Pancreas (tissue), 10 donors: ENCODE measurements around the gene CYP27A1. TPM values are rescaled to one million over a fixed set of nuclear protein-coding genes. Genes with fewer than 3 reads are reported as not detected.

Source experiments
- ATAC-seq, 4 donors: fragments of 200-7000 bp; cut with Tn5 transposase; one replicate each; pipeline versions ENCODE4 v1.8.0 to v1.9.1; 2020; ENCODE audit warnings: mild to moderate bottlenecking in 4 of 4, moderate library complexity in 4 of 4
- DNase-seq, 6 donors: peaks; one replicate each; pipeline ENCODE4 v3.0.0-alpha.2; 2020
- FAIRE-seq: peaks from 2 replicates; lab custom pipeline; 2012; peaks lifted over from hg19 to GRCh38; lab: Jason Lieb, UNC
- H3K27ac ChIP-seq, 4 donors: fragments of 200-600 bp; sonication (generic); 1 replicate in 3 of 4; 2 replicates in 1 of 4; pipeline versions ENCODE4 v1.5.0 to v1.8.0; 2020
- H3K27me3 ChIP-seq, 4 donors: fragments of 200-600 bp; one replicate each; pipeline ENCODE4 v1.8.0; 2021
- H3K36me3 ChIP-seq, 3 donors: fragments of 200-600 bp; sonication (generic) in 1 of 3; one replicate each; pipeline versions ENCODE4 v1.5.0 to v1.8.0; 2020 to 2021
- H3K4me1 ChIP-seq, 3 donors: fragments of 200-600 bp; one replicate each; pipeline ENCODE4 v1.8.0; 2021
- H3K4me3 ChIP-seq, 4 donors: fragments of 200-600 bp; sonication (generic) in 2 of 4; one replicate each; pipeline versions ENCODE4 v1.5.0 to v1.8.0; 2020 to 2021
- H3K9me3 ChIP-seq, 4 donors: fragments of 200-600 bp; one replicate each; pipeline ENCODE4 v1.8.0; 2021
- CTCF ChIP-seq, 4 donors: fragments of 200-600 bp; sonication (generic) in 3 of 4; IDR thresholded peaks; one replicate each; pipeline versions ENCODE4 v1.5.0 to v1.8.0; 2021; ENCODE audit warnings: antibody characterized with exemption in 4 of 4
- WGBS, 2 donors: extraction: QIAGEN DNeasy Blood & Tissue Kit; methylation state at CpG; one replicate each; pipeline ENCODE4 v1.1.7; 2013; 5-methylcytosine and 5-hydroxymethylcytosine counted together
- intact Hi-C, 3 donors: fragments of 100-400 bp; cut with DNase I; formaldehyde crosslinking; loops; one replicate each; pipeline versions ENCODE4 v1.11.1 to v1.14.2; 2022
- polyA plus RNA-seq, 2 donors: library from polyadenylated mRNA; stranded (reverse); fragments of 200-250 nt; gene quantifications; one replicate each; pipeline ENCODE4 v1.2.3, GENCODE V29; 2013
- total RNA-seq, 6 donors: library from RNA; stranded (reverse); fragmentation: NEBNext Ultra II Directional in 4 of 6; extraction: Animal tissue kit (Norgen Biotek cat#: 25700) in 4 of 6; gene quantifications; one replicate each; pipeline versions ENCODE4 v1.2.1 to v1.2.4, GENCODE V29; 2021 to 2023
- donor health status: healthy with polysubstance abuse.
- donor health status: DM: no; HTN: no; CAD: no; lungs with moderate emphysema.
- donor health status: DM: no; HTN: no; CAD: no.
- donor health status: control.
- donor health status: control.
- donor health status: Bipolar disorder and iron deficiency.
- donor health status: DM: yes; HTN: yes; CAD: no.
- donor health status: DM: no; HTN: no; CAD: no.
- donor health status: DM: no; HTN: no; CAD: no.
- donor health status: DM: yes; HTN: yes; CAD: no.

CYP27A1 gene
- total and polyA plus RNA-seq, 8 donors = 3.1 to 21.6 (median 5.1) TPM

DNA sequence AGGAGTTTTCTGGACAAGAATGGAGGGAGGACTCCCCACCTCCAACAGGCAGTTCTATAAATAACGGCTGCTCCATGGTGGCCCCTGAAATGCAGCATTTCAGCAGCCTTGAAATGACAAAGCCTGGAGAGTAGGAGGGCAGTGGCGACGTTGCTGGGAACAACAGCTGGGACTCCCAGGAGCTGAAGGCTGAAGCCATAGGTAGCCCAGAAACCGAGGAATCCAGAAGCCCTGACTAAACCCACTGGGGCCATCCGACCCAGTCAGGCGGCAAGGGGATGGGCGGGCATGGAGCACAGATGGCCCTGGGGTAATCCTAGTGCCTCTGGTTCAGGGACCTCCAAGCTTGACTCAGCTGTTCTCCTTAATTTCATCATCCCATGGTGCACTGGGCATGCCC, 40.7 kb downstream of the CYP27A1 start:
- 48 to 51% methylated on average over 7 of the region's 7 CpGs for WGBS, 2 donors
- Histone ChIP-seq H3K36me3 (no peaks in the 10 kb centered on the region), H3K9me3 (no peaks in the 10 kb centered on the region), H3K27ac (no peak overlapping the region), H3K4me3 (no peak overlapping the region), H3K27me3 (no peaks in the 10 kb centered on the region), H3K4me1 (no peaks in the 10 kb centered on the region)
- no peak for DNase-seq
- no peak for FAIRE-seq
- no peak for TF ChIP-seq CTCF (IDR thresholded peaks at IDR 0.05)
- ATAC-seq = no peak
- intact Hi-C loops = no loop called here

- no peaks in the 10 kb centered on the region for H3K9me3 ChIP-seq
- FAIRE-seq (no peak), DNase-seq (no peak), ATAC-seq (no peak)
- intact Hi-C loops = no loop called here
- H3K27ac ChIP-seq = no peak overlapping the region
- WGBS, 2 donors = 75 to 87% methylated on average over 9 of the region's 9 CpGs
- no peaks in the 10 kb centered on the region for H3K4me1 ChIP-seq
- no peak overlapping the region for H3K4me3 ChIP-seq
- H3K36me3 ChIP-seq = no peaks in the 10 kb centered on the region
- H3K27me3 ChIP-seq = no peaks in the 10 kb centered on the region
- TF ChIP-seq CTCF (IDR thresholded peaks at IDR 0.05) = no peak
These were observed 41.4 kb downstream of the CYP27A1 start for GRCh38 chr2:218823196-218823855.

GRCh38 chr2:218824004-218824403, 42.1 kb downstream of the CYP27A1 start:
- 82 to 90% methylated on average over 7 of the region's 7 CpGs for WGBS, 2 donors
- FAIRE-seq (no peak), DNase-seq (no peak), ATAC-seq (no peak)
- no peaks in the 10 kb centered on the region for H3K9me3 ChIP-seq
- H3K4me1 ChIP-seq = no peaks in the 10 kb centered on the region
- intact Hi-C loops = no loop called here
- H3K36me3 ChIP-seq = no peaks in the 10 kb centered on the region
- no peak overlapping the region for H3K27ac ChIP-seq
- no peak overlapping the region for H3K4me3 ChIP-seq
- H3K27me3 ChIP-seq = no peaks in the 10 kb centered on the region
- no peak for TF ChIP-seq CTCF (IDR thresholded peaks at IDR 0.05)

DNA sequence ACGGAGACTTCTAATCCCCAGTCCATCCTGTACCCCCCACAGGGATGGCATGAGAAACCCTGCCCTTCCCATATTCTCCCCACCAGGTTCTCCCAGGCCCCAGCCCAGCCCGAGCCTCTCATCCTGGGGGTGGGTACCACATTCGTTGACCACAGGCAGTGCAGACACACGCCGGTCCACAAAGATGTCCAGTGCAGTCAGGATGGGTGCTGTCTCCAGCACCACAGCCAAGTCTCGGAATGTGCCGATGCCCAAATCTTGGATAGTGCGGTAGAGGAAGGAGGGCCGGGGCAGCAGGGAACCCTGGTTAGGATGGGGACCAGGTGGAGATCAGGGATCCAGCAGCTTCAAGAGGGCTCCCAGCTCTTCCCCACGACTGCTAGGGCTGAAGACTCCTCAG, 44.8 kb downstream of the CYP27A1 start:
- no peak overlapping the region for H3K4me3 ChIP-seq
- H3K9me3 ChIP-seq = no peaks in the 10 kb centered on the region
- no peaks in the 10 kb centered on the region for H3K4me1 ChIP-seq
- TF ChIP-seq CTCF (IDR thresholded peaks at IDR 0.05) = no peak
- WGBS, 2 donors = 72 to 81% methylated on average over 10 of the region's 10 CpGs
- no peak overlapping the region for H3K27ac ChIP-seq
- FAIRE-seq (no peak), DNase-seq (no peak), ATAC-seq (no peak)
- intact Hi-C loops = no loop called here
- H3K27me3 ChIP-seq = no peaks in the 10 kb centered on the region
- H3K36me3 ChIP-seq = no peaks in the 10 kb centered on the region

DNA sequence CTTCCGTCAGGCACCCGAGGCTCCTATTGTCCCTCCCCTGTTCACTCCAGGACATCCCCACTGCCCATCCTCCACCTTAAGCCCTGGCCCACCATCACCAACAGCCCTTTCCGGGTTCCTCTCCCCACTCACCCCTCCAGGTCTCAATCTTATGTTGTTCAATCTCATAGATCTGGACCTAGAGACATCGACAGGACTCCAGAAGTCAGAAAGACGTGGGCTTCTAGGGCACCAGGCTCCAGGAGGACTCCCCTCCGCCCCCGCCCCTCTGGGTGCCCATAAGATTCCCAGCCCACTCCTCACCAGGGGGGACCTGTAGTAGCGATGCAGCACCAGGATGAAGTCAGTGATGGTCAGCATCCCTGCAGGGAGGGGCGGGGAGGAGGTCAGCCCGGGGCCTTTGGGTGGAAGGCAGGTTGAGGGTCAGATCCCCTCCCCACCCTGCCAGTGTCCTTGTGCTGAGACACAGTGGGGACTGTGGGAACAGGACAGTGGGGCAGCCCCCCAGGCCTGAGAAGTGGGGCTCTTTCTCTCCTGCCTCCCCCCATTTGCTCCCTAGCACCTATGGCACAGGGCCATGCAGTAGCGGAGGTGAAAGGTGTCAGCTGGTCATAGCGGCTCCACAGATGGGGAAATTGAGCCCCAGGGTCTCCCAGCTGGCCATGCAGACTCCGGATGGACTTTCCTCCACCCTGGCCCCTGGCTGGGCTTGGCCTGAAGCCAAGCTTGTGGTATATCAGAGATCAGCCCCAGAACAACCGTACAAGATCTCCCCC, 45.9 kb downstream of the CYP27A1 start:
- H3K27ac ChIP-seq = no peak overlapping the region
- H3K36me3 ChIP-seq = no peaks in the 10 kb centered on the region
- no peak overlapping the region for H3K4me3 ChIP-seq
- WGBS, 2 donors = 59% methylated on average over 14 of the region's 14 CpGs
- H3K4me1 ChIP-seq = no peaks in the 10 kb centered on the region
- intact Hi-C loops = no loop called here
- no peaks in the 10 kb centered on the region for H3K9me3 ChIP-seq
- no peak for TF ChIP-seq CTCF (IDR thresholded peaks at IDR 0.05)
- FAIRE-seq = no peak
- no peak for ATAC-seq
- no peak for DNase-seq
- H3K27me3 ChIP-seq = no peaks in the 10 kb centered on the region
